HepG2 (cell line): Measurements from ENCODE around the gene SLC2A6. TPM values are rescaled to one million over a fixed set of nuclear protein-coding genes. Genes with fewer than 3 reads are reported as not detected.

Experiments
- AGO1 ChIP-seq: fragments of 200-400 bp; formaldehyde crosslinking; IDR thresholded peaks from 2 replicates; pipeline ENCODE4 v1.6.1; 2017; ENCODE audit warnings: mild to moderate bottlenecking, low read depth, low read length, moderate library complexity; ENCODE audit not compliant: poor library complexity, severe bottlenecking
- ATF1 ChIP-seq: IDR thresholded peaks from 2 replicates; pipeline ENCODE4 v1.6.1; 2016; ENCODE audit warnings: mild to moderate bottlenecking, control low read depth
- CC2D1A ChIP-seq: sonication (generic); formaldehyde crosslinking; IDR thresholded peaks from 2 replicates; pipeline ENCODE4 v1.8.1; 2023; ENCODE audit warnings: mild to moderate bottlenecking, missing genetic modification reagents
- GABPA ChIP-seq, 2 experiments: IDR thresholded peaks; 2 replicates each; pipeline ENCODE4 v1.6.1; 2011 to 2016; ENCODE audit warnings: low read depth in 2 of 2, low read length in 1 of 2, missing biosample characterization in 1 of 2, missing genetic modification characterization in 1 of 2
- HNRNPH1 ChIP-seq: fragments of 200-400 bp; formaldehyde crosslinking; optimal IDR thresholded peaks from 2 replicates; pipeline ENCODE3; 2017; ENCODE audit warnings: mild to moderate bottlenecking, low read depth, low read length
- SOX13 ChIP-seq, 3 experiments: fragments of 450-650 bp in 1 of 3; sonication (generic) in 1 of 3; formaldehyde crosslinking in 1 of 3; IDR thresholded peaks in 2 of 3; conservative IDR thresholded peaks in 1 of 3; 2 replicates each; pipeline versions ENCODE4 v1.5.0 to v1.6.1; 2016 to 2020; ENCODE audit warnings: antibody characterized with exemption in 1 of 3, mild to moderate bottlenecking in 1 of 3, missing compliant biosample characterization in 1 of 3, missing genetic modification reagents in 1 of 3, moderate library complexity in 1 of 3
- SRSF1 ChIP-seq: fragments of 200-400 bp; formaldehyde crosslinking; optimal IDR thresholded peaks from 2 replicates; pipeline ENCODE3; 2017; ENCODE audit warnings: mild to moderate bottlenecking, low read depth, low read length, moderate library complexity
- SRY ChIP-seq: sonication (generic); formaldehyde crosslinking; IDR thresholded peaks from 2 replicates; pipeline ENCODE4 v1.8.0; 2022; ENCODE audit warnings: mild to moderate bottlenecking, missing genetic modification reagents
- TARDBP ChIP-seq: sonication (generic); formaldehyde crosslinking; IDR thresholded peaks from 2 replicates; pipeline ENCODE4 v1.8.0; 2022; ENCODE audit warnings: mild to moderate bottlenecking, missing genetic modification reagents
- TEAD2 ChIP-seq: sonication (generic); formaldehyde crosslinking; IDR thresholded peaks from 2 replicates; pipeline ENCODE4 v1.9.0; 2021; ENCODE audit warnings: missing genetic modification reagents
- TSC22D2 ChIP-seq: sonication (generic); formaldehyde crosslinking; IDR thresholded peaks from 2 replicates; pipeline ENCODE4 v1.5.1; 2020; ENCODE audit warnings: missing genetic modification reagents, mild to moderate bottlenecking, borderline replicate concordance
- ZBTB25 ChIP-seq: IDR thresholded peaks from 2 replicates; pipeline ENCODE4 v1.6.1; 2018; ENCODE audit warnings: missing genetic modification reagents
- ZFP90 ChIP-seq: sonication (generic); formaldehyde crosslinking; IDR thresholded peaks from 2 replicates; pipeline ENCODE4 v1.8.0; 2022; ENCODE audit warnings: missing genetic modification reagents, mild to moderate bottlenecking, inconsistent platforms, borderline replicate concordance
- ZNF280D ChIP-seq: sonication (generic); formaldehyde crosslinking; IDR thresholded peaks from 2 replicates; pipeline ENCODE4 v1.5.1; 2020; ENCODE audit warnings: mild to moderate bottlenecking, missing genetic modification reagents
- ZNF282 ChIP-seq: fragments of 450-650 bp; IDR thresholded peaks from 2 replicates; pipeline ENCODE4 v1.6.1; 2018; ENCODE audit not compliant: partially characterized antibody
- ZNF501 ChIP-seq: sonication (generic); formaldehyde crosslinking; IDR thresholded peaks from 2 replicates; pipeline ENCODE4 v1.5.1; 2020; ENCODE audit warnings: mild to moderate bottlenecking, moderate library complexity, missing genetic modification reagents
- ZNF616 ChIP-seq: sonication (generic); formaldehyde crosslinking; IDR thresholded peaks from 2 replicates; pipeline ENCODE4 v1.5.0; 2020; ENCODE audit warnings: low read depth, mild to moderate bottlenecking, missing genetic modification reagents
- ZNF883 ChIP-seq: sonication (generic); formaldehyde crosslinking; IDR thresholded peaks from 2 replicates; pipeline ENCODE4 v1.5.1; 2020; ENCODE audit warnings: mild to moderate bottlenecking, missing genetic modification reagents; ENCODE audit errors: not compliant biosample characterization
- ZXDC ChIP-seq: sonication (generic); formaldehyde crosslinking; IDR thresholded peaks from 2 replicates; pipeline ENCODE4 v1.5.0; 2020; ENCODE audit warnings: mild to moderate bottlenecking, missing genetic modification reagents
- polyA plus RNA-seq, 8 experiments: library from polyadenylated mRNA; depleted of rRNA in 3 of 8; stranded (reverse) in 7 of 8; unstranded in 1 of 8; fragments of >200 nt; fragmentation: Illumina TruSeq in 4 of 8; extraction: Trizol in 4 of 8; gene quantifications; 2 replicates each; pipeline versions ENCODE4 v1.2.1 to v1.2.3, GENCODE V29; 2011 to 2016; ENCODE audit warnings: low read depth in 4 of 8, missing spikeins in 1 of 8, mixed read lengths in 1 of 8; ENCODE audit not compliant: insufficient read depth in 1 of 8
- total RNA-seq, 5 experiments: library from RNA; depleted of rRNA; stranded (reverse); fragments of >200 nt; fragmentation: Illumina TruSeq; extraction: Trizol; gene quantifications; 2 replicates each; pipeline ENCODE4 v1.2.3, GENCODE V29; 2016; ENCODE audit warnings: low read depth in 1 of 5
- TF ChIP-seq, protein P1 (sequence below): sonication (generic); formaldehyde crosslinking; IDR thresholded peaks from 2 replicates; pipeline ENCODE4 v1.4.0; 2020; ENCODE audit warnings: mild to moderate bottlenecking, low read depth, missing genetic modification reagents

SLC2A6 gene
- total and polyA plus RNA-seq, 2 of the 13 experiments (the other 11 are each of a cell fraction or from before 2014, with no cell fraction given) = 4.1 to 15.0 TPM

DNA sequence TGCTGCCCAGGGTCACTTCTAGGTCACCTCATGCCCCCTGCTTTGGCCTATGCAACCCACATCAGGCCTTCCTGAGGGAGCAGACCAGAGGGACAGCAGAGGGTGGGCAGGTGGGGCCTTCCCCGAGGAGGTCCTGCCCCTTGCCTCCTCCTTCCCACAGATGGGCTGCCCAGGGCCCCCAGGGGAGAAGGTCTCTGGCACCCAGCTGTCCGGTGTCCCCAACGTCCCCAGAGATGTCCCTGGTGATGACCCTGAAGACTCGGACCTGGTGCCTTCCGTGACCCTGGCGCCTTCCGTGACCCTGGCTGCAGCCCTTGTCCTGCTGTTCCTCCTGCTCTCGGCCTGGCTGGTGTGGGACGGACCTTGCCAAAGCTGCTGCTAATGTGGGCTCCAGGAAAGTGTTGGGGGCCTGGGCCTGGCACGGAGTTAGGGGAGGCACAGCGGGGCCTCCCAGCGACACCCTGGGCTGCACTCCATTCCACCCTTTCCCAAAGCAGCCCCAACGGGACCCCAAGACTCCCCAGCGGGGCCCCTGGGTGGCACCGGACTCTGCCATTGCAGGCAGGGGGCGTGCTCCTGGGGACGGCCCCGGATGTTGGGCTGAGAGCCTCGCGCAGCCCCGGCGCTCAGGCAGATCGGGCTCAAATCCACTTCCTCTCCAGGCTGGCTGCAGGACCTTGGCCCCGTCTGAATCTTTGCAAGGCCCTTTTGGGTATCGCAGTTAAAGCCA, 6.8 kb upstream of the SLC2A6 start (continued):
- TF ChIP-seq ZNF280D (CRISPR knock-in tag) = no peak
- TF ChIP-seq TARDBP (CRISPR knock-in tag) = no peak
- TF ChIP-seq ZFP90 = no peak
- no peak for TF ChIP-seq ATF1 (CRISPR knock-in tag)
- TF ChIP-seq ZNF282 = no peak
- no peak for TF ChIP-seq CC2D1A (CRISPR knock-in tag)
- TF ChIP-seq SOX13 (IDR thresholded peaks at IDR 0.05) = no peak
- no peak for TF ChIP-seq SOX13 (CRISPR knock-in tag; conservative IDR thresholded peaks at IDR 0.05 in 1 of 2, IDR thresholded peaks at IDR 0.05 in 1 of 2)
- no peak for TF ChIP-seq ZXDC (CRISPR knock-in tag)
- TF ChIP-seq TEAD2 = no peak
- TF ChIP-seq, protein P1, sequence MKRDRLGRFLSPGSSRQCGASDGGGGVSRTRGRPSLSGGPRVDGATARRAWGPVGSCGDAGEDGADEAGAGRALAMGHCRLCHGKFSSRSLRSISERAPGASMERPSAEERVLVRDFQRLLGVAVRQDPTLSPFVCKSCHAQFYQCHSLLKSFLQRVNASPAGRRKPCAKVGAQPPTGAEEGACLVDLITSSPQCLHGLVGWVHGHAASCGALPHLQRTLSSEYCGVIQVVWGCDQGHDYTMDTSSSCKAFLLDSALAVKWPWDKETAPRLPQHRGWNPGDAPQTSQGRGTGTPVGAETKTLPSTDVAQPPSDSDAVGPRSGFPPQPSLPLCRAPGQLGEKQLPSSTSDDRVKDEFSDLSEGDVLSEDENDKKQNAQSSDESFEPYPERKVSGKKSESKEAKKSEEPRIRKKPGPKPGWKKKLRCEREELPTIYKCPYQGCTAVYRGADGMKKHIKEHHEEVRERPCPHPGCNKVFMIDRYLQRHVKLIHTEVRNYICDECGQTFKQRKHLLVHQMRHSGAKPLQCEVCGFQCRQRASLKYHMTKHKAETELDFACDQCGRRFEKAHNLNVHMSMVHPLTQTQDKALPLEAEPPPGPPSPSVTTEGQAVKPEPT (CRISPR knock-in tag) = no peak
- no peak for TF ChIP-seq HNRNPH1
- no peak for TF ChIP-seq ZNF616 (CRISPR knock-in tag)
- TF ChIP-seq ZNF501 (CRISPR knock-in tag) = peak; percentile 29; the same call in 1 of the 2 replicates
- TF ChIP-seq ZBTB25 (CRISPR knock-in tag) = no peak
- TF ChIP-seq ZNF883 (CRISPR knock-in tag) = no peak
- TF ChIP-seq TSC22D2 (CRISPR knock-in tag) = no peak
- TF ChIP-seq GABPA (IDR thresholded peaks at IDR 0.05; ENCODE audit: low read depth, low read length) = peak; percentile 34; the same call in 1 of the 2 replicates
- peak; percentile 66 for TF ChIP-seq GABPA (CRISPR knock-in tag; IDR thresholded peaks at IDR 0.05; ENCODE audit: low read depth)
- peak; percentile 36 for TF ChIP-seq SRSF1
- no peak for TF ChIP-seq AGO1
- 0 out of 2 replicates have a peak, but pooled peaks have one; percentile 30 for TF ChIP-seq SRY (CRISPR knock-in tag)
